ENCODE results near the gene ALPP. TPM values are rescaled to one million over a fixed set of nuclear protein-coding genes. Genes with fewer than 3 reads are reported as not detected.

ALPP gene
- total RNA-seq, 1 experiment from 2014 or later = 8.6 TPM

GRCh38 chr2:232349546-232349945 is 29.0 kb upstream of the ALPP start:
- no TSS peak for BruUV-seq (replicated peaks)
- CTCF ChIA-PET = no interaction called here
- no peaks in the 10 kb centered on the region for H3K9me2 ChIP-seq (replicated peaks; ENCODE audit: low read length)
- no peak overlapping the region for H3K4me3 ChIP-seq (ENCODE audit: low read length)
- no peak overlapping the region for H2AFZ ChIP-seq (ENCODE audit: low read length)
- H3K27me3 ChIP-seq (ENCODE audit: low read length) = peaks cover 4% of the 10 kb centered on the region; the same call in 1 of the 2 replicates
- no peak for TF ChIP-seq CTCF (conservative IDR thresholded peaks at IDR 0.05; ENCODE audit: low read depth, low read length)
- no peak for TF ChIP-seq EZH2phosphoT487 (IDR thresholded peaks at IDR 0.05; ENCODE audit: borderline replicate concordance, low read length)
- intact Hi-C loops (cut with micrococcal nuclease) = no loop called here
- peak overlapping the region; percentile 10; the same call in 1 of the 2 replicates for H3K9ac ChIP-seq (ENCODE audit: low read length)
- no peaks in the 10 kb centered on the region for H4K20me1 ChIP-seq (ENCODE audit: low read length)
- H3K4me2 ChIP-seq (ENCODE audit: low read length) = no peak overlapping the region
- no peak for DNase-seq
- no peaks in the 10 kb centered on the region for H3K9me3 ChIP-seq (ENCODE audit: low read length)
- H3K27ac ChIP-seq (ENCODE audit: low read length) = 0 out of 2 replicates have a peak overlapping the region, but pooled peaks have one; percentile 39
- no peaks in the 10 kb centered on the region for H3K79me2 ChIP-seq (ENCODE audit: low read length)
- H3F3A ChIP-seq (ENCODE audit: low read length, unreplicated experiment) = no peaks in the 10 kb centered on the region
- H3K4me1 ChIP-seq (ENCODE audit: insufficient read depth, low read length) = peaks cover 4% of the 10 kb centered on the region
- no peak for ATAC-seq
- POLR2A ChIA-PET (ENCODE audit: unreplicated experiment) = no interaction called here
- H3K36me3 ChIP-seq (ENCODE audit: low read depth, low read length) = no peaks in the 10 kb centered on the region

DNA sequence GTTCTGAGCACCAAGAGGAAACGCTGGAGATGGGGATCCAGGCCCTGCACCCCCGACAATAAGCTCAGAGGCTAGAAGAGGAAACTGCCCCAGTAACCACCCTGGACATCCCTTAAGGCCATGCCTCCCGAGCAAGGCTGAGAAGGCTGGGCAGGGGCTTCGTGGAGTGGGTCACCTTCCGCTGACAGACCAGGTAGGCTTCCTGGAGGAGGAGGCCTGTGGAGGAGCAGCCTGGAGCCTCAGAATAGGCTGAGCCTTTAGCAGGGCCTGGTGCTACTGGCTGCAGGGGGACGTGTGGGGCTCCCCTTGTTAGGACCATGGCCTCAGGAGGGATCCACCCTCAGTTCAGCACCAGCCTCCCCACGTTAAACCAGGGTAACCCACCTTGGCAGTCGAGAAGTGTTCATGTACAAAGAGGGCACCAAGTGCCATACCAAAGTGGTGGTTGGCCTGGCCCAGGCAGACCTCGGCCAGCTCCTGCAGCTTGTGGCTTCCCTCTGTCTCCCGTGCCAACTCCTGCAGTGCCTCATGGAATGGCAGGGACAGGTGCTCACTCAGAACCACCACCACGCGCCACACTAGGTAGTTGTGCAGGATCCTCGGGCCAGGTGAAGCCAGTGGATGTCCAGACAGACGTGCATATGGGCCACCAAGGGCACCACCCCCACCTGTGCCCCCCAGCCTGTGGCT is 28.5 kb upstream of the ALPP start:
- Histone ChIP-seq H3K36me3 (ENCODE audit: low read depth, low read length) (no peaks in the 10 kb centered on the region), H3K27me3 (ENCODE audit: low read length) (peaks cover 4% of the 10 kb centered on the region; the same call in 1 of the 2 replicates), H3K9ac (ENCODE audit: low read length) (no peak overlapping the region), H2AFZ (ENCODE audit: low read length) (no peak overlapping the region), H3F3A (ENCODE audit: low read length, unreplicated experiment) (no peaks in the 10 kb centered on the region), H3K79me2 (ENCODE audit: low read length) (no peaks in the 10 kb centered on the region), H3K9me3 (ENCODE audit: low read length) (no peaks in the 10 kb centered on the region), H3K4me3 (ENCODE audit: low read length) (no peak overlapping the region), H4K20me1 (ENCODE audit: low read length) (no peaks in the 10 kb centered on the region), H3K27ac (ENCODE audit: low read length) (no peak overlapping the region), H3K4me1 (ENCODE audit: insufficient read depth, low read length) (peaks cover 4% of the 10 kb centered on the region), H3K9me2 (replicated peaks; ENCODE audit: low read length) (no peaks in the 10 kb centered on the region), H3K4me2 (ENCODE audit: low read length) (no peak overlapping the region)
- no TSS peak for BruUV-seq (replicated peaks)
- ChIA-PET CTCF (no interaction called here), POLR2A (ENCODE audit: unreplicated experiment) (no interaction called here)
- no peak for TF ChIP-seq EZH2 (IDR thresholded peaks at IDR 0.05; ENCODE audit: low read length, unreplicated experiment)
- no peak for TF ChIP-seq EZH2phosphoT487 (IDR thresholded peaks at IDR 0.05; ENCODE audit: borderline replicate concordance, low read length)
- TF ChIP-seq CTCF (conservative IDR thresholded peaks at IDR 0.05; ENCODE audit: low read depth, low read length) = no peak
- intact Hi-C loops (cut with micrococcal nuclease) = no loop called here
- ATAC-seq (no peak), DNase-seq (no peak)

Data from PC-3 (cell line).